Mucosa of gallbladder (tissue), 1 donor: Measurements from ENCODE around the gene KLHL17. TPM values are rescaled to one million over a fixed set of nuclear protein-coding genes. Genes with fewer than 3 reads are reported as not detected.

Experiments
- DNase-seq: peaks from one replicate; pipeline ENCODE4 v3.0.0-alpha.2; 2020; ENCODE audit warnings: low spot score
- total RNA-seq: library from RNA; stranded (reverse); gene quantifications from one replicate; pipeline ENCODE4 v1.2.1, GENCODE V29; 2021
- donor health status: DM: no; HTN: no; CAD: no.

KLHL17 gene
- total RNA-seq, 1 donor from 2014 or later, result 22.5 TPM

DNA sequence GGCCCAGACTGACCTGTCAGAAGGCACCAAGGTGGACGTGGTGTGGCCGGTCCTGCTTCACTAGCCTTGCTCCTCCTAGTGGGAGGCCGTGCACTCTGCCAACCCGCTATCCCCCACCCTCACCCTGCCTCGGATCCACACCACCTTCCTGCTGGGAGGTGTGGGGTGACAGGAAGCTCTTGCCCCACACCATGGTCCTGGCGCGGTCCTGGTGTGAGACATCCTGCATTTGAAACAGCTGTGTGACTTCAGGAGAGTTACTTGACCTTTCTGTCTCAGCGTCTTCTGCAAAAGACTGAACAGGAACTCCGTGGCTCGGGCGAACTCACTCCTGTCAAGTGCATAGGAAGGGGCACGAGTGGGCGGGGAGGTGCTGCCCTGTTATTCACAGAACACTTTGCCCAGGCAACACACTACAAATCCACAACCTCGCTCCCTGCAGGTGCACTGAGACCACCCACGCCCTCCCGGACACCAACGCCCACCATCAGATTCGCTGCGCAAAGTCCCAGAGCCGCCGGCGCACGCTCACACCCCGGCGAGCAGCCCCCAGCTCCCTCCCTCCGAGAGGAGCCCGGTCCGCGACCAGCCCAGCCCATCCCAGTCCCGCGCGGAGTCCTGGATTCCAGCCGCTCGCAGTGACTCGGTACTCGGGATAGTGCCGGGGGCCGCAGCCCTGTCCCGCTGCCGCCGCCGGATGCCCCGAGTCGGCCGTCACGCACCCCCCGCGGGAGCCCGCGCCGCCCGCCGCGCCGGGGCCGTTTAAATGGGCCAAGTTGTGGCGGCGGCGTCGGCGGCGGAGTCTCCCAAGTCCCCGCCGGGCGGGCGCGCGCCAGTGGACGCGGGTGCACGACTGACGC, 37.0 kb upstream of the KLHL17 start, which contains the start of gene SAMD11:
Gene SAMD11 (plus strand): TSS at position 793 of the 860 bp plus-strand sequence. CDS start 509 bp downstream, outside the sequence.
- peak; percentile 84 for DNase-seq

DNA sequence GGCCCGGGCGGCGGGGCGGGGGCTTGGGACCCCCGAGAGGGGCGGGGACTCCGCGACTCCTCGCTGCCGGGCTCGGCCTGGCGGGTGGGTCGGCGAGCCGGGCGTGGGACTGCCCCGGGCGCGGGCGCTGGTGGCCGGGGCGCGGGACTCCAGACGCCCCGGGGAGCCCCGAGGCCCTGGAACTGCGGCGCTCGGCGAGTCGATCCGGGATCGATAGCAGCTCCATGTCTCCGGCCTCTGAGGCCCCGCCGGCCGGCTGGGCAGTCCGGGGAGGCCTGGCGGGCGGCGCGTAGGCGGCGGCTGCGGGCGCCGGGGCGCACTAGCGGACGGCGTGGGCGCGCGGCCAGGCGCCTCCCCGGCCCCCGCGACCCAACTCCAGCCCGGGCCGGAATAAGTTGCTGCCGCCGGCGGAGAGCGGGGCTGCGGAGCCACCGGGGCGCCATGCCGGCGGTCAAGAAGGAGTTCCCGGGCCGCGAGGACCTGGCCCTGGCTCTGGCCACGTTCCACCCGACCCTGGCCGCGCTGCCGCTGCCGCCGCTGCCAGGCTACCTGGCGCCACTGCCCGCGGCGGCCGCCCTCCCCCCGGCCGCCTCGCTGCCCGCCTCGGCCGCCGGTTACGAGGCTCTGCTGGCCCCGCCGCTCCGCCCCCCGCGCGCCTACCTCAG, 36.3 kb upstream of the KLHL17 start:
- no peak for DNase-seq

DNA sequence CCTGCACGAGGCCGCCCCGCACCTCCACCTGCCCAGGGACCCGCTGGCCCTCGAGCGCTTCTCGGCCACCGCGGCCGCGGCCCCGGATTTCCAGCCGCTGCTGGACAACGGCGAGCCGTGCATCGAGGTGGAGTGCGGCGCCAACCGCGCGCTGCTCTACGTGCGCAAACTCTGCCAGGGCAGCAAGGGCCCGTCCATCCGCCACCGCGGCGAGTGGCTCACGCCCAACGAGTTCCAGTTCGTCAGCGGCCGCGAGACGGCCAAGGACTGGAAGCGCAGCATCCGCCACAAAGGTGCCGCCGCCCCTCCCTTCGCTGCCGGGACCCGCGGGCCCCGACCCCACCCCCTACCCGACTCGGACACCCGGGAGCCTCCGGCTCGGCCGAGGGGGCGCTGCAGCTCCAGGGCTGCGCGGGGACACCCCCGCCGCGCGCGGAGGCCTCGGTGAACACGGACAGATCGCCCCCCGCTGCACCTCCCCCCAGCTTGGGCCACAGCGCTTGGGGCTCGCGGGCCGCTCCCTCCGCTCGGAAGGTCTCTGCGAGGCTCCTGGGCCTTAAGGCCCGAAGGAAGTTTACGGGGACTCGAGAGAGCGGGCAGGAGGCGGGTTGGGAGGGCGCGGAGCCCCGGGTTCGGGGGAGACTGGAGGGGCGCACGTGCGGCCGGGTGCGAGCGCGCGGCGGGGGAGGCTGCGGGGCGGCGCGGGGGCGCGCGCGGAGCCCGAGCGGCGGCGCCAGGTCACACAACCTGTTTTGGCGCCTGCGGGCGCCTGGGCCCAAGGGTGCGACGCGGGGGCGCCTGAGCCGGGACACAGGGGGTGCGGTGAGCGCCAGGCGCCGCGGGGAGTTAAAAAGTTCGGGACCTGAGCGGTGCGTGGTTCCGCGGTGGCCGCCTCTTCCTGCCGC, 35.5 kb upstream of the KLHL17 start:
- no peak for DNase-seq

DNA sequence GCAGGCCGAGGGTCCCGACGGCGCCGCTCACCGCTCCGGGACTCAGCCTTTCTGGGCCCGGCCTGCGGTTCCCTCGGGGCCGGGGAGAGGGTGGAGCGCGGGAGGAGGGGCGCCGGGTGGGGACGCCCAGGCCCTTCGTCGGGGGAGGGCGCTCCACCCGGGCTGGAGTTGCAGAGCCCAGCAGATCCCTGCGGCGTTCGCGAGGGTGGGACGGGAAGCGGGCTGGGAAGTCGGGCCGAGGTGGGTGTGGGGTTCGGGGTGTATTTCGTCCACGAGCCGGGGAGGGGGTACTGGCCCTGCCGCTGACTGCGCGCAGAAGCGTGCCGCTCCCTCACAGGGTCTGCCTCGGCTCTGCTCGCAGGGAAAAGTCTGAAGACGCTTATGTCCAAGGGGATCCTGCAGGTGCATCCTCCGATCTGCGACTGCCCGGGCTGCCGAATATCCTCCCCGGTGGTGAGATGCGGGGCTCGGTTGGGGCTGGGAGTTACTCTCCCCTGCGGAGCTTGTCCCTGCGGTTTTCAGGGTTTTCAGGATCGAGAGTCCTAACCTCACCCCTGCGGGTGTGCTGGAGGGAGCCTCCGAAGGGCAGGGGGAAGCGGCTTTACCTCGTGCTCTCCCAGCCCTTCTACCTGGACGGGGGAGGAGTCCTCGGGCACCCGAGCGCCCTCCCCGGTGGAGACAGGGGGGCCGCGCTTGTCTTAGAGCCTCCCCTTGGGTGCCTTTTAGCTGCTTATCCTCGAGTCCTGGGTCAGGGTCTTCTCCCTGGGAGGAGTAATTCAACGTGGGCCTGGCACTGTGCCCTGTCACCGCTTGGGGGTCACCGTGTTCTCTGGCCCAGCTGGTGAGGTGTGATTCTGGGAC, 34.6 kb upstream of the KLHL17 start:
- DNase-seq, result no peak

DNA sequence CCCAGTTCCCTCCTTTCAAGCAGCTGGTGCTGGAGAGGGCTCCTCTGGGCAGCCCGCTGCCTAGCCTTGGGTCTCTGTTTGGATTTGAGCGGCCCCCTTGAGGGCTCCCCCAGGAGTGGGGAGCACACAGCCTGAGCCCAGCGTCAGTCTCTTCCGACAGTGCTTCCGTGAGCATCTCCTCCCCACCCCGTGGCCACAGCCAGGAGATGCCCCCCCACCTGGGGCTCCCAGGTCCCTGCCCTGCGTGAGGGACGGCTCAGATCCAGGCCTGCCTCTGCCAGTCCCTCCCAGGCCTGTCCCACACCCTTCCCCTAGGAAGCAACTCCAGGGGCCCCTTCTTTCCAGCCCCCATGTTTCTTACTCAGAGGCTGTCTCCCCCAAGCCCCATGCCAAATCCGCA, 33.1 kb upstream of the KLHL17 start:
- DNase-seq, result no peak

DNA sequence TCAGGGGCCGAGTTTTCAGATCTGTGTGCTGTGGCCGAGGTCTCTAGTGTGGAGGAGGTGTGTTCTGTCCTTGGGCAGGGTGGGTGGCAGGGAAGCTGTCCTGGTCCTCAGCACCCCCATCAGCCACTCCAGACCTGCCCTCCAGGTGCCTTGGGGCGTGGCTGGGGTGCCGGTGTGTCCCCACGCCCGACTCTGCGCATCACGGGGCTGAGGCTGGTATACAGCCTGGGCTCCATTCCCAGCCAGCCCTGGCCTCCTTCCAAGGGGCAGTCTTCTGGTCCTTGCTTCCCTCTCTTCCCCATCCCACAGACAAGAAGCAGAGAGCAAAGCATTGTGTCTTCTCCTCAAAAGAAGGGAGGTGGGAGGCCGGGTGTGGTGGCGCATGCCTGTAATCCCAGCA, 32.6 kb upstream of the KLHL17 start:
- DNase-seq, result no peak

- DNase-seq, result no peak
Measured at GRCh38 chr1:928825-929661, 31.3 kb upstream of the KLHL17 start.

GRCh38 chr1:929712-930632, 30.4 kb upstream of the KLHL17 start:
- DNase-seq, result no peak

DNA sequence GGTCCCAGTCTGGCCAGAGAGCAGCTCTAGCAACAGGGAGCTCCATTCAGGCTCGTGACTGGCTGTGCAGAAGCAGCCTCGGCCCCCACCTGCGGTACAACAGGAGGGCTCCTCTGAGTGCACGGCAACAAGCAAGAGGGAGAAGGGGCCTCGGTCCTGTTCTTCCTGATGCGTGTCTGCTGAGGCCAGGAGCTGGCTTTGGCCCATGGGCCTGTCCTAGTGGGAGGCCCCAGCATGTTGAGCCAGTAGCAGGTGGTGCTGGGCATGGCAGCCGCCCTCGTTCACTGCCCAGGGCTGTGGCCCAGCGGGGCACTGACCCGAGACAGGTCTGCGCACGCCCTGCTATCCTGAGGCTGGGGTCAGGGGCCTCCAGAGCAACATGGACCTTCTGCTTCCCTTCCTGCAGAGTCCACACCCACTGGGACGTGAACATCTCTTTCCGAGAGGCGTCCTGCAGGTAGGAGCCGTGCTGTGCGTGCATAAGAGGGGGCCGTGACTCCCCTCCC, 29.7 kb upstream of the KLHL17 start:
- no peak for DNase-seq

DNA sequence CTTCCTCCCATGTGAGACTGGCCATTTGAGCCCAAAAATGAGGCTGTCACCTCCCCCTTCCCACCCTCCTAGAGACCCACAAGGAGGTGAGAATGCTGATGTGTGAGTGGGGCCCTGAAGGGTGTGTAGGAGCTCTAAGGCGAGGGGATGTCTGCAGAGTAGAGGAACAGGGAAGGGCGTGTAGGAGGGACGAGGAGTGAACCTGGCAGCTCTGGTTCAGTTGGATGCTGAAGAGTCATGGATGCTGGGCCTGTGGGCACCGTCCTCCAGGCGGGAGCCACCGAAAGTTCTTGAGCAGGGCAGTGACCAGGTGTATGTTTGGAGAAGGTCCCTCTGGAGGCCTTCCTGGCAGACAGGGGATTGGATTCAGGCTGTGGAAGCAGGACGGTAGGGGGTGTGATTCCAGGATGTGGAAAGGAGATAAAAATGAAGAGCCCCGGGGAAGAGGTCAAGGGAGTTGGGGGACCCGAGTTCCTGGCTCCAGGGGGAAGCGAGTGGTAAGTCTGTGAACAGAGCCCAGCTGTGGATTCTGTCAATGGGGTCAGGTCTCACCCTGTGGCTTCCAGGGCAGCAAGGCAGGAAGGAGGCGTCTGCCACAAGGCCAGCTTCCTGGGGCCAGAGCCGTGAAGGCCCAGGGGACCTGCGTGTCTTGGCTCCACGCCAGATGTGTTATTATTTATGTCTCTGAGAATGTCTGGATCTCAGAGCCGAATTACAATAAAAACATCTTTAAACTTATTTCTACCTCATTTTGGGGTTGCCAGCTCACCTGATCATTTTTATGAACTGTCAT, 28.8 kb upstream of the KLHL17 start:
- no peak for DNase-seq

DNA sequence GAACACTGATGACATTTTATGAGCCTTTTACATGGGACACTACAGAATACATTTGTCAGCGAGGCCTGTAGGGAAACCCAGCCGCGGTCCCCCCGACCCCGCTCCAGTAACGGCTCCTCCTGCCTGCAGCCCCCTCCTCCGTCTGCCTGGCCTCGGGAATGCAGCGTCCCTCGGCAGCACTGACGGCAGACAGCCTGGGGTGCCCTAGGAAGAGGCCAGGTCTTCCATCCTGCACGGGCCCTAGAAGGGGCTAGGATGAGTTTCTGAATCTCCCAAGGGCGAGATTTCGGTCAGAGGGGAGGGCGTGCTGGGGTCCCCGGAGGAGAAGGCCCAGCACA, 28.2 kb upstream of the KLHL17 start:
- no peak for DNase-seq

GRCh38 chr1:932776-933602, 27.4 kb upstream of the KLHL17 start:
- DNase-seq, result peak; percentile 76

GRCh38 chr1:933603-933940, 26.8 kb upstream of the KLHL17 start:
- no peak for DNase-seq

DNA sequence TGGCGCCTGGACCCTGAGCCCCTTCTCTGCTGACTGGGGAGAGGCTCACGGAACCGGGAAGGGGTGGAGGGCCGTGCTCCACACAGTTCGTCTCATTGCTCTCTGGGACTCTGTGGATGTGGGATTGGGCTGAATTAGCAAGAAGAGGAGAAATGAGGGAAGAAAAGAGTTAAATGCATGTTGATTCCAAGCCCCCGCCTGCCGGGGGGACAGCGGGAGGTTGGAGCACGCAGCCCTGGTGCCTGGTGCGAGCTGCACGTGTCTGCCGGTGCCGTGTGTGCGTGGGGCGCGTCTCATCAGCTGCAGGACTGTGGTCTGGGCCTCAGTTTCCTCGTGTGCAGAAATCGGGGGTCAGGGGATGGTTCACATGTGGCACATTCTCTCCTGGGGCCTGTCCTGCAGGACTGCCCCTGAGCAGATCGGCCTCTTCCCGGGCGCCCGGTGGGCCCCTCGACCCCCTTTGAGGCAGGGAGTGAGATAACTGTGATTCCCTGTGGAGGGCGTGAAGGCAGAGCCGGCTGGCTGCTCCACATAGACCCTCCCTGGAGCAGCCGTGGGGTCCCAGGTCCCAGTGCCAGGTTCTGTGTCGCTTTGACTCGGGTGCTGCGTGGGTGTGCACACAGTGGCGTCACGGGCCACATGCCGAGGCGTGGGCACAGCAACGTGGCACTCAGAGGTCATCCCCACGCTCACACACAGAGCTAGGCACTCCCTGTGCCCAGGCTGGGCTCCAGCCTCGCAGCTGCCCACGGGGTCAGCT, 25.2 kb upstream of the KLHL17 start:
- DNase-seq, result no peak

DNA sequence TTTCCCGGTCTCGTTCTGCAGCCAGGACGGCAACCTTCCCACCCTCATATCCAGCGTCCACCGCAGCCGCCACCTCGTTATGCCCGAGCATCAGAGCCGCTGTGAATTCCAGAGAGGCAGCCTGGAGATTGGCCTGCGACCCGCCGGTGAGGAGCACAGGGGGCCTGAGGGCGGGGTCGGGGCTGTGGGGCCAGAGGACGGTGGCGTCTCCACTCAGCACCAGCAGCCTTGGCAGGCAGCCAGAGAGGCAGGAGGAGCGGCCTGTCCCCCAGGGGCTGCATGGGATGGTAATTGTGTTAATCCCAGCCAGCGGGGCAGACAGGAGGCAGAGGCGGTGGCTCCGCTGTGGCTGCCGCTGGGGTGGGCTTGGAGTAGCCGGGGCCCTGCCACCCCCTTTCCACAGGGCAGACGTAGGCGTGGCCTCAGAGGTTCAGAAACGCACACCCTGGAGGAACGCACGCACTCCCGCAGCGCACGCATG, 24.6 kb upstream of the KLHL17 start:
- no peak for DNase-seq
